HepG2 (cell line): Measurements from ENCODE around the gene PHF23. TPM values are rescaled to one million over a fixed set of nuclear protein-coding genes. Genes with fewer than 3 reads are reported as not detected.

Experiments used
- DNMT3B ChIP-seq: conservative IDR thresholded peaks from 2 replicates; pipeline ENCODE4 v1.6.1; 2016; ENCODE audit warnings: missing biosample characterization, control low read depth
- GFI1 ChIP-seq: sonication (generic); formaldehyde crosslinking; IDR thresholded peaks from 2 replicates; pipeline ENCODE4 v1.5.0; 2020; ENCODE audit warnings: missing genetic modification reagents, mild to moderate bottlenecking, borderline replicate concordance
- IRF2 ChIP-seq: IDR thresholded peaks from 2 replicates; pipeline ENCODE4 v1.6.1; 2018; ENCODE audit warnings: missing genetic modification reagents, missing compliant biosample characterization
- NONO ChIP-seq, 2 experiments: fragments of 450-650 bp in 1 of 2; sonication (generic) in 1 of 2; formaldehyde crosslinking in 1 of 2; IDR thresholded peaks in 1 of 2; conservative IDR thresholded peaks in 1 of 2; 2 replicates each; pipeline versions ENCODE4 v1.6.1 to v1.8.0; 2017 to 2022; ENCODE audit warnings: mild to moderate bottlenecking in 1 of 2, missing genetic modification reagents in 1 of 2, moderate library complexity in 1 of 2
- ZNF430 ChIP-seq: sonication (generic); formaldehyde crosslinking; IDR thresholded peaks from 2 replicates; pipeline ENCODE4 v1.9.0; 2021; ENCODE audit warnings: mild to moderate bottlenecking, missing genetic modification reagents
- ZNF660 ChIP-seq: sonication (generic); formaldehyde crosslinking; IDR thresholded peaks from 2 replicates; pipeline ENCODE4 v1.5.1; 2020; ENCODE audit warnings: mild to moderate bottlenecking, low read depth, missing genetic modification reagents, borderline replicate concordance
- ZNF792 ChIP-seq: IDR thresholded peaks from 2 replicates; pipeline ENCODE4 v1.6.1; 2016
- polyA plus RNA-seq, 8 experiments: library from polyadenylated mRNA; depleted of rRNA in 3 of 8; stranded (reverse) in 7 of 8; unstranded in 1 of 8; fragments of >200 nt; fragmentation: Illumina TruSeq in 4 of 8; extraction: Trizol in 4 of 8; gene quantifications; 2 replicates each; pipeline versions ENCODE4 v1.2.1 to v1.2.3, GENCODE V29; 2011 to 2016; ENCODE audit warnings: low read depth in 4 of 8, missing spikeins in 1 of 8, mixed read lengths in 1 of 8; ENCODE audit not compliant: insufficient read depth in 1 of 8
- total RNA-seq, 5 experiments: library from RNA; depleted of rRNA; stranded (reverse); fragments of >200 nt; fragmentation: Illumina TruSeq; extraction: Trizol; gene quantifications; 2 replicates each; pipeline ENCODE4 v1.2.3, GENCODE V29; 2016; ENCODE audit warnings: low read depth in 1 of 5
- TF ChIP-seq, protein P1 (sequence below): sonication (generic); formaldehyde crosslinking; IDR thresholded peaks from 2 replicates; pipeline ENCODE4 v1.4.0; 2020; ENCODE audit warnings: missing genetic modification reagents
- TF ChIP-seq, protein P2 (sequence below): sonication (generic); formaldehyde crosslinking; IDR thresholded peaks from 2 replicates; pipeline ENCODE4 v1.4.0; 2020; ENCODE audit warnings: low read depth, missing genetic modification reagents
- TF ChIP-seq, protein P3 (sequence below), 2 experiments: fragments of 450-650 bp in 1 of 2; sonication (generic) in 1 of 2; formaldehyde crosslinking in 1 of 2; IDR thresholded peaks; 2 replicates each; pipeline versions ENCODE4 v1.6.1 to v1.8.0; 2016 to 2022; ENCODE audit warnings: antibody characterized with exemption in 1 of 2, mild to moderate bottlenecking in 1 of 2, missing genetic modification reagents in 1 of 2

The PHF23 gene
- total and polyA plus RNA-seq, 2 of the 13 experiments (the other 11 are each of a cell fraction or from before 2014, with no cell fraction given) = 27.6 to 33.2 TPM

DNA sequence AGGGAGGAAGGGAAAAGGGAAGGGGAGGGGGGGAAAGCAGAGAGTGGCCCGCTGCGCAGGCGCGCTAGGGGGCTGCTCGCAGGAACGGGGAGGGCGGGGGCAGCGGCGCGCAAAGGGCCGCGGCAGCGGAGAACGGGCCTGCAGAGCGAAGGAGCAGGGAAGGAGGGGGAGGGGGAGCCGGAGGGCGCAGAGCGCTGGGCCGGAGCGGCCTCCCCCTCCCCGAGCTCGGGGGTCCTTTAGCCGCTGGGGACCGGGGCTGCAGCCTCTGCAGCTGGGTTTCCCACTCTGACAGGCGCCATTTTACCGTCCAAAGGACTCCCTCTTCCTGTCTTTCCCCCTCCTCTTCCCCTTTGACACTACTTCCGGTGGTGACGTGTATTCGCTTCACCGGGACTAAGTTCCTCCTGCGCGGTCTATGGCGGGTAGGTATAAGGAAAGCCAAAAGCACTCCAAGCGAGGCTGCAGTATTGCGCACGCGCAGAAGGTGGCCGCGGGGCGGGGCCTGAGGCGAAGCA is 12.5 kb upstream of the PHF23 start, which contains the start of gene CTDNEP1 (continued):
- no peak for TF ChIP-seq ZNF792 (CRISPR knock-in tag)
- TF ChIP-seq ZNF430 (CRISPR knock-in tag) = no peak
- TF ChIP-seq, protein P1, sequence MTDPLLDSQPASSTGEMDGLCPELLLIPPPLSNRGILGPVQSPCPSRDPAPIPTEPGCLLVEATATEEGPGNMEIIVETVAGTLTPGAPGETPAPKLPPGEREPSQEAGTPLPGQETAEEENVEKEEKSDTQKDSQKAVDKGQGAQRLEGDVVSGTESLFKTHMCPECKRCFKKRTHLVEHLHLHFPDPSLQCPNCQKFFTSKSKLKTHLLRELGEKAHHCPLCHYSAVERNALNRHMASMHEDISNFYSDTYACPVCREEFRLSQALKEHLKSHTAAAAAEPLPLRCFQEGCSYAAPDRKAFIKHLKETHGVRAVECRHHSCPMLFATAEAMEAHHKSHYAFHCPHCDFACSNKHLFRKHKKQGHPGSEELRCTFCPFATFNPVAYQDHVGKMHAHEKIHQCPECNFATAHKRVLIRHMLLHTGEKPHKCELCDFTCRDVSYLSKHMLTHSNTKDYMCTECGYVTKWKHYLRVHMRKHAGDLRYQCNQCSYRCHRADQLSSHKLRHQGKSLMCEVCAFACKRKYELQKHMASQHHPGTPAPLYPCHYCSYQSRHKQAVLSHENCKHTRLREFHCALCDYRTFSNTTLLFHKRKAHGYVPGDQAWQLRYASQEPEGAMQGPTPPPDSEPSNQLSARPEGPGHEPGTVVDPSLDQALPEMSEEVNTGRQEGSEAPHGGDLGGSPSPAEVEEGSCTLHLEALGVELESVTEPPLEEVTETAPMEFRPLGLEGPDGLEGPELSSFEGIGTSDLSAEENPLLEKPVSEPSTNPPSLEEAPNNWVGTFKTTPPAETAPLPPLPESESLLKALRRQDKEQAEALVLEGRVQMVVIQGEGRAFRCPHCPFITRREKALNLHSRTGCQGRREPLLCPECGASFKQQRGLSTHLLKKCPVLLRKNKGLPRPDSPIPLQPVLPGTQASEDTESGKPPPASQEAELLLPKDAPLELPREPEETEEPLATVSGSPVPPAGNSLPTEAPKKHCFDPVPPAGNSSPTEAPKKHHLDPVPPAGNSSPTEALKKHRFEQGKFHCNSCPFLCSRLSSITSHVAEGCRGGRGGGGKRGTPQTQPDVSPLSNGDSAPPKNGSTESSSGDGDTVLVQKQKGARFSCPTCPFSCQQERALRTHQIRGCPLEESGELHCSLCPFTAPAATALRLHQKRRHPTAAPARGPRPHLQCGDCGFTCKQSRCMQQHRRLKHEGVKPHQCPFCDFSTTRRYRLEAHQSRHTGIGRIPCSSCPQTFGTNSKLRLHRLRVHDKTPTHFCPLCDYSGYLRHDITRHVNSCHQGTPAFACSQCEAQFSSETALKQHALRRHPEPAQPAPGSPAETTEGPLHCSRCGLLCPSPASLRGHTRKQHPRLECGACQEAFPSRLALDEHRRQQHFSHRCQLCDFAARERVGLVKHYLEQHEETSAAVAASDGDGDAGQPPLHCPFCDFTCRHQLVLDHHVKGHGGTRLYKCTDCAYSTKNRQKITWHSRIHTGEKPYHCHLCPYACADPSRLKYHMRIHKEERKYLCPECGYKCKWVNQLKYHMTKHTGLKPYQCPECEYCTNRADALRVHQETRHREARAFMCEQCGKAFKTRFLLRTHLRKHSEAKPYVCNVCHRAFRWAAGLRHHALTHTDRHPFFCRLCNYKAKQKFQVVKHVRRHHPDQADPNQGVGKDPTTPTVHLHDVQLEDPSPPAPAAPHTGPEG (CRISPR knock-in tag) = no peak
- no peak; the same call in 1 of the 2 replicates for TF ChIP-seq DNMT3B (CRISPR knock-in tag)
- TF ChIP-seq NONO (IDR thresholded peaks at IDR 0.05) = no peak
- no peak for TF ChIP-seq NONO (CRISPR knock-in tag; conservative IDR thresholded peaks at IDR 0.05)
- TF ChIP-seq, protein P2, sequence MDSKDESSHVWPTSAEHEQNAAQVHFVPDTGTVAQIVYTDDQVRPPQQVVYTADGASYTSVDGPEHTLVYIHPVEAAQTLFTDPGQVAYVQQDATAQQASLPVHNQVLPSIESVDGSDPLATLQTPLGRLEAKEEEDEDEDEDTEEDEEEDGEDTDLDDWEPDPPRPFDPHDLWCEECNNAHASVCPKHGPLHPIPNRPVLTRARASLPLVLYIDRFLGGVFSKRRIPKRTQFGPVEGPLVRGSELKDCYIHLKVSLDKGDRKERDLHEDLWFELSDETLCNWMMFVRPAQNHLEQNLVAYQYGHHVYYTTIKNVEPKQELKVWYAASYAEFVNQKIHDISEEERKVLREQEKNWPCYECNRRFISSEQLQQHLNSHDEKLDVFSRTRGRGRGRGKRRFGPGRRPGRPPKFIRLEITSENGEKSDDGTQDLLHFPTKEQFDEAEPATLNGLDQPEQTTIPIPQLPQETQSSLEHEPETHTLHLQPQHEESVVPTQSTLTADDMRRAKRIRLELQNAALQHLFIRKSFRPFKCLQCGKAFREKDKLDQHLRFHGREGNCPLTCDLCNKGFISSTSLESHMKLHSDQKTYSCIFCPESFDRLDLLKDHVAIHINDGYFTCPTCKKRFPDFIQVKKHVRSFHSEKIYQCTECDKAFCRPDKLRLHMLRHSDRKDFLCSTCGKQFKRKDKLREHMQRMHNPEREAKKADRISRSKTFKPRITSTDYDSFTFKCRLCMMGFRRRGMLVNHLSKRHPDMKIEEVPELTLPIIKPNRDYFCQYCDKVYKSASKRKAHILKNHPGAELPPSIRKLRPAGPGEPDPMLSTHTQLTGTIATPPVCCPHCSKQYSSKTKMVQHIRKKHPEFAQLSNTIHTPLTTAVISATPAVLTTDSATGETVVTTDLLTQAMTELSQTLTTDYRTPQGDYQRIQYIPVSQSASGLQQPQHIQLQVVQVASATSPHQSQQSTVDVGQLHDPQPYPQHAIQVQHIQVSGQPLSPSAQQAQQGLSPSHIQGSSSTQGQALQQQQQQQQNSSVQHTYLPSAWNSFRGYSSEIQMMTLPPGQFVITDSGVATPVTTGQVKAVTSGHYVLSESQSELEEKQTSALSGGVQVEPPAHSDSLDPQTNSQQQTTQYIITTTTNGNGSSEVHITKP (CRISPR knock-in tag) = no peak
- no peak for TF ChIP-seq IRF2
- TF ChIP-seq, protein P3, sequence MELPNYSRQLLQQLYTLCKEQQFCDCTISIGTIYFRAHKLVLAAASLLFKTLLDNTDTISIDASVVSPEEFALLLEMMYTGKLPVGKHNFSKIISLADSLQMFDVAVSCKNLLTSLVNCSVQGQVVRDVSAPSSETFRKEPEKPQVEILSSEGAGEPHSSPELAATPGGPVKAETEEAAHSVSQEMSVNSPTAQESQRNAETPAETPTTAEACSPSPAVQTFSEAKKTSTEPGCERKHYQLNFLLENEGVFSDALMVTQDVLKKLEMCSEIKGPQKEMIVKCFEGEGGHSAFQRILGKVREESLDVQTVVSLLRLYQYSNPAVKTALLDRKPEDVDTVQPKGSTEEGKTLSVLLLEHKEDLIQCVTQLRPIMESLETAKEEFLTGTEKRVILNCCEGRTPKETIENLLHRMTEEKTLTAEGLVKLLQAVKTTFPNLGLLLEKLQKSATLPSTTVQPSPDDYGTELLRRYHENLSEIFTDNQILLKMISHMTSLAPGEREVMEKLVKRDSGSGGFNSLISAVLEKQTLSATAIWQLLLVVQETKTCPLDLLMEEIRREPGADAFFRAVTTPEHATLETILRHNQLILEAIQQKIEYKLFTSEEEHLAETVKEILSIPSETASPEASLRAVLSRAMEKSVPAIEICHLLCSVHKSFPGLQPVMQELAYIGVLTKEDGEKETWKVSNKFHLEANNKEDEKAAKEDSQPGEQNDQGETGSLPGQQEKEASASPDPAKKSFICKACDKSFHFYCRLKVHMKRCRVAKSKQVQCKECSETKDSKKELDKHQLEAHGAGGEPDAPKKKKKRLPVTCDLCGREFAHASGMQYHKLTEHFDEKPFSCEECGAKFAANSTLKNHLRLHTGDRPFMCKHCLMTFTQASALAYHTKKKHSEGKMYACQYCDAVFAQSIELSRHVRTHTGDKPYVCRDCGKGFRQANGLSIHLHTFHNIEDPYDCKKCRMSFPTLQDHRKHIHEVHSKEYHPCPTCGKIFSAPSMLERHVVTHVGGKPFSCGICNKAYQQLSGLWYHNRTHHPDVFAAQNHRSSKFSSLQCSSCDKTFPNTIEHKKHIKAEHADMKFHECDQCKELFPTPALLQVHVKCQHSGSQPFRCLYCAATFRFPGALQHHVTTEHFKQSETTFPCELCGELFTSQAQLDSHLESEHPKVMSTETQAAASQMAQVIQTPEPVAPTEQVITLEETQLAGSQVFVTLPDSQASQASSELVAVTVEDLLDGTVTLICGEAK (IDR thresholded peaks at IDR 0.05) = peak; percentile 49
- TF ChIP-seq, protein P3 (CRISPR knock-in tag; IDR thresholded peaks at IDR 0.05) = no peak
- TF ChIP-seq ZNF660 (CRISPR knock-in tag) = no peak
- no peak for TF ChIP-seq GFI1 (CRISPR knock-in tag)
